Dermis microvascular lymphatic vessel endothelial cell (primary cell): Measurements from ENCODE around the gene TPGS1. TPM values are rescaled to one million over a fixed set of nuclear protein-coding genes. Genes with fewer than 3 reads are reported as not detected.

Source experiments
- total RNA-seq: library from RNA; depleted of rRNA; stranded (reverse); fragments of >200 nt; gene quantifications from 2 replicates; pipeline ENCODE4 v1.2.1, GENCODE V29; 2014

Gene TPGS1
- total RNA-seq, 1 donor from 2014 or later = 27.5 TPM

Other genes starting within 250 kb of the TPGS1 start
- gene PLPP2, start 216.1 kb upstream of the TPGS1 start, total RNA-seq = 20.5 and 36.7 TPM in 2 replicates
- 7.7 and 10.1 TPM in 2 replicates for gene MIER2, start 162.7 kb upstream of the TPGS1 start, total RNA-seq
- gene C2CD4C, start 98.3 kb upstream of the TPGS1 start, total RNA-seq = 3.7 and 7.2 TPM in 2 replicates
- 7.6 and 35.0 TPM in 2 replicates for gene SHC2, start 46.5 kb upstream of the TPGS1 start, total RNA-seq
- 0.13 TPM in 1 of 2 replicates, not detected in the other for gene MADCAM1, start 11.0 kb upstream of the TPGS1 start, total RNA-seq
- gene CDC34, start 24.3 kb downstream of the TPGS1 start, total RNA-seq = 85.2 and 89.6 TPM in 2 replicates
- not detected in 2 replicates for gene GZMM, start 36.6 kb downstream of the TPGS1 start, total RNA-seq
- 205 and 268 TPM in 2 replicates for gene BSG, start 65.1 kb downstream of the TPGS1 start, total RNA-seq
- gene HCN2, start 82.4 kb downstream of the TPGS1 start, total RNA-seq = 0.39 and 0.76 TPM in 2 replicates
- gene POLRMT, start 126.0 kb downstream of the TPGS1 start, total RNA-seq = 19.3 and 23.9 TPM in 2 replicates
- not detected in 2 replicates for gene FGF22, start 132.4 kb downstream of the TPGS1 start, total RNA-seq
- 18.9 and 30.0 TPM in 2 replicates for gene RNF126, start 155.7 kb downstream of the TPGS1 start, total RNA-seq
- 3.1 and 5.9 TPM in 2 replicates for gene FSTL3, start 168.9 kb downstream of the TPGS1 start, total RNA-seq
- gene PRSS57, start 188.0 kb downstream of the TPGS1 start, total RNA-seq = not detected in 2 replicates
- 35.3 and 54.0 TPM in 2 replicates for gene PALM, start 201.4 kb downstream of the TPGS1 start, total RNA-seq
- not detected in 2 replicates for gene MISP, start 243.6 kb downstream of the TPGS1 start, total RNA-seq